8988T (cell line): ENCODE data around the gene SUFU.

Source experiments
- DNase-seq: peaks from one replicate; pipeline ENCODE4 v3.0.0; 2011

SUFU gene

DNA sequence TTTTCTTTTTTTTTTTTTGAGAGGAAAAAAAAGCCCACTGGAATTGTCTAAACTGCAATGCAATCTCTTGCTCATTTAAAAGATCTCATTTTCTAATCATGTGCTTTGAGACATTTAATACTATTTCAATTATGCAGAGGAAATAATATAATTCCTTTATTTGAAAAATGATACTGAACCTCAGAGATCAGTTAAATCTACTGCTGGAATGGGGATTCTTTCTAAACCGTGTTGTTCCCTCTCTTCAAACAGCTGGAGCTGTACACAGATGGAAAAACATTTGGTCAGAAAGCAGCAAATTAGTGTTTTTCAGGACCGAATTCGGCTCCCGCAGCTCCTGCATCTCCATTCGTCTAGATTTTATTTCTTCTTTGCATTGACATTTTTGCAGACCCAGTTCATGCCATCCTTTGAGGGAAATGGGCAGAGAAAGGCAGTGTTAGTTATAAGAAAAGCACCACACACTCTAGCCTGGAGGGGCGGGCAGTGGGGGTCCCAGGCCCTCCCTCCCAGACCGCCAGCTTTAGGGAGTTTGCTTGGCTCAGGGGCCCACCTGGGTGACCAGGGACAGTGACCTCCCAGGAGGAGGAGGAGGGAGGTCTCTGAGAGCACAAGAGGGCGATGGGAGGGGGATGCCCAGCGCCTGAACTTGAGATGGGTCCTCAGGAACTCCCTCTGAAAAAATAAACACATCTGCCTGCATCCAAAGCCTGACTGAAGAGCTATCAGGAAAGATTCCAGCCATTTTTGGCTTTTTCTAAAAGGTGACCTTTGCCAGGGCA is 173.0 kb downstream of the SUFU start:
- no peak for DNase-seq

DNA sequence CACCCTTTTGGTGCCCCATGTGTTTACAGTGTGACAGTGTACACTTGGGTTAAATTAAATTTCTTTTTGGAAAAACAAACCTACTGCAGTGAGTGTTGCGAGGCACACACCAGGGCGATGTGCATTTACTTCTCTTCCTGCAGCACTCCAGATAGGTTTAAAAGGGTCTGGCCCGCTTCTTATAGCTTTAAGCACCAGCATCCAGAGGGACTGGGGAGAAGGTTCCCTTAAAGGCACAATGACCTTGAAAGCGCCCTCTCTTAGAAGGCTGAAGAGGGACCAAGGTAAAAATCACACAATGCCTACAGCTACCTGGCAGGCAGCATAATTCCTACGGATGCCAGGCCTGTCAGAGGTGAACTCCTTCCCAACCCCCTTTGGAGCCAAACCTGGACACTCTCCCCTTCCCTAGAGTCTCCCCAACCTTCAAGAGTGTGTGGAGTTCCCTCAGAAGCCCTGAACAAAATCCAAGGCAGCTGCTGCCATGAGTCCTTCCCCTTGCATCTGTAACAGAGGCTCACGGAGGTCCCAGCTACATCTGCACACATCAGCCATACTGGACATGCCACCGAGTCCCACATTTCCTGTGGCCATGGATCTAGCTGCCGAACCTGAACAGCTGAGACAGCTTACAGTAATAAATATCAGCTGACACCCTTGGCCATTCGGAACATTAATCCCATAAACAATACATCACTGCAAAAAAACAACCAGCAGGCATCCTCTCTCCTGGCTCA is 173.7 kb downstream of the SUFU start:
- DNase-seq = no peak

DNA sequence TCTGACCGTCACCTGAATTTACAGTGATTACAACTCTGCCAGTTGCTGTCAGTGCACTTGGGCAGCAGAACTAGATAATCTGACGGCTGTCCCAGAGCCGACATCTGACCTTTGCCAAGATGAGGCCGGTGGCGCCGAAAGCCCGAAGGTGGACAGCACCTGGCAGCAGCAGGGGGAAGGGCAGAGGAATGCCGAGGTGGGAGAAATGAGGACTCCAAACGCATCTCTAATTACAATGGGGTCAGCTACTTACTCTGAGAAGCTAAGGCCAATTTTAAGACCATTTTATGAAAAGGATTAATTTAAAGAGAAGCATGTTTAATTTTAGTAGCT is 174.3 kb downstream of the SUFU start:
- DNase-seq = no peak

DNA sequence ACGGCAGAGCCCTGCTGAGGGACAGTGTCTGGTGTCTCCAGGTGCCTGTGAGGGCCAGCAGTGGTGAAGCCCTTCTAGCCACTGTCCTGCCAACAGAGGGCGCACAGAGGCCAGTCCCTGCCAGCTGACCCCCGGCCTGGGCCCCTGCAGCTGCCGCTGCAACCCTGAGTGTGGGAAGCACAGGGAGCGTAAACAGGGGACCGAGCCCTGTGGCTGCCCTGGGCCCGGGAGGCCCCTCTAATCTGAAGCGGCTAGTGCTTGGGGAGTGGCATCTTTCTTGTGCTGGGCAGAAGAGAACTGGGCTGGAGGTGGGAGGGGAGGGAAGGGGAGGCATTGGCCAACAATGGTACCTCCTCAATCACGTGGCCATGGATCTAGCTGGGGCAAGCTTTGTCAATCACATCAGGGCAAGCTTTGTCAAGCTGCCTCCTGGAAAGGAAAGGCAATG is 175.1 kb downstream of the SUFU start:
- DNase-seq = no peak

DNA sequence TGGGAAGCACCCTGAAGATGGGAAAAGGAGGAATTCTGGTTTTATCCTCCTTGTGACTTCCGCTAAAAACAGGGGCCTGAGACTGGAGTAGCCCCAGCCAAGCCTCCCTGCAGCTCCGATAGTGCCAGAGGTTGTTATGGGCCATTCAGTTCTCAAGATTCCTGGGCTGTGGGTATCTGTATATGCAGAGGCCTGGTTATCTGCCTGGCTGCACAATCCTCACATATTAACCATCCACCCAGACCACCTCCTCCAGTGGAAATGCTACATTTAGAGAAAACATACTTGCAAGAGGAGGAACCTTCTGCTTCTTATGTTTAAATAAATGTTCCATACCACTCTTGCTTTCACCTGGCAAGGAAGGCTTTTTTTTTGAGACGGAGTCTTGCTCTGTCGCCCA is 175.8 kb downstream of the SUFU start:
- DNase-seq = no peak

DNA sequence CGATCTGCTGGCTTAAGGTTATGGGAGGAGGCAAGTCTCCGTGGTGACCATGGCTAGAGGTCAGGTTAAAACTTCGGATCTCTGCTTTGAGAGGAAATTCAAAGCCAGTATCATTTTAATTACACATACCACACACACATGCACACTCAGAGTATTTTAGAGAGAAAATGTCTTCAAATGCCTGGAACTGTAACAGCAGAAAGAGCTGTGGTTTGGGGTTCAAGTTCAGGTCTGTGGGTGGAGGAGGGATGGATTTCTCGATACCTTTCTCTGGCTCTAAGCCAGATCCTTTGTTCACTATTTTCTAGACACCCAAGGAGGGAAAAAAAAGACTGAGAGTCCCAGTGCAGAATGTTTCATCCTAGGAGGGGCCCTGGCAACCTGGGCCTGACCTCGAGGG is 177.9 kb downstream of the SUFU start:
- DNase-seq = no peak

DNA sequence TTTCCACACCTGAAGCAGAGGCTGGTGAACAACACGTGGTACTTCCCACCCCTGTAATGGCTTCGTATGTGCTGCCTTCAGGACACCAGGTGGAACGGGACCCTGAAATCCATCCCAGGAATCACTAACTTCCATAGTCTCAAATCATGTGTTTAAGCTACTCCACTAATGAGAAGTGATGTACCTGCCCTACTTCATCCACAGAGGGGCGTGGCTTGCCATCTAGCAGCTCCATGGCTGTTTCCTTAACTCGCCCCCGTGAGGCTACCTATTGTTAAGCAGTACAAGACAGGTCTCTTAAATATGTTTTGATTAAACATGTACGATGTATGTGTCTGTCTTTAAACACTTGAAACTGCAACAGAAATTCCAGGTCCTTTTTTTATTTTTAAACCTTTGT is 178.6 kb downstream of the SUFU start:
- DNase-seq = no peak

DNA sequence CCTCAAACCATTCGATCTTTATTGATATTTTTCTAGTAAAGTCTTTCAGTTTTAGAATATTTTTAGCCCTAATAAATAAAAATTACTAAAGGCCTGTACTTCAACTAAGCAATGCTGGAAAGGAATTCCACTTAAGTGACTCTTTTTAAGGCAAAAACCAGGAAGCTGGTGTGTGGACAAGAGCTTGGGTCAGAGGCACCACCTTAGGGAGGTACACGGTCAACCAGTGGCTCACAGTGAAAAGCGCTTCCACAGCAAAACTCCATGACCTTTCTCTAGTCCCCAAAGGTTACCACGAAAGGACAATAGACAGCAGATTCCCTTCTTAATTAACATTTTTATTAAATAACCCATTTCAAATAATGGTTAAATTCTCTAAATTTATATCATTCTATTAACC is 179.2 kb downstream of the SUFU start:
- DNase-seq = no peak
